Lung microvascular endothelial cell (primary cell): ENCODE measurements around the gene LMAN1L. TPM values are rescaled to one million over a fixed set of nuclear protein-coding genes. Genes with fewer than 3 reads are reported as not detected.

Experiments
- DNase-seq, 2 donors: peaks; one replicate each; pipeline versions ENCODE4 v3.0.0 to v3.0.0-alpha.2; 2010; ENCODE audit warnings: low read depth in 2 of 2
- total RNA-seq: library from RNA; depleted of rRNA; stranded (reverse); fragments of >200 nt; gene quantifications from 2 replicates; pipeline ENCODE4 v1.2.1, GENCODE V29; 2014

LMAN1L gene
- total RNA-seq, 1 donor from 2014 or later: not detected

DNA sequence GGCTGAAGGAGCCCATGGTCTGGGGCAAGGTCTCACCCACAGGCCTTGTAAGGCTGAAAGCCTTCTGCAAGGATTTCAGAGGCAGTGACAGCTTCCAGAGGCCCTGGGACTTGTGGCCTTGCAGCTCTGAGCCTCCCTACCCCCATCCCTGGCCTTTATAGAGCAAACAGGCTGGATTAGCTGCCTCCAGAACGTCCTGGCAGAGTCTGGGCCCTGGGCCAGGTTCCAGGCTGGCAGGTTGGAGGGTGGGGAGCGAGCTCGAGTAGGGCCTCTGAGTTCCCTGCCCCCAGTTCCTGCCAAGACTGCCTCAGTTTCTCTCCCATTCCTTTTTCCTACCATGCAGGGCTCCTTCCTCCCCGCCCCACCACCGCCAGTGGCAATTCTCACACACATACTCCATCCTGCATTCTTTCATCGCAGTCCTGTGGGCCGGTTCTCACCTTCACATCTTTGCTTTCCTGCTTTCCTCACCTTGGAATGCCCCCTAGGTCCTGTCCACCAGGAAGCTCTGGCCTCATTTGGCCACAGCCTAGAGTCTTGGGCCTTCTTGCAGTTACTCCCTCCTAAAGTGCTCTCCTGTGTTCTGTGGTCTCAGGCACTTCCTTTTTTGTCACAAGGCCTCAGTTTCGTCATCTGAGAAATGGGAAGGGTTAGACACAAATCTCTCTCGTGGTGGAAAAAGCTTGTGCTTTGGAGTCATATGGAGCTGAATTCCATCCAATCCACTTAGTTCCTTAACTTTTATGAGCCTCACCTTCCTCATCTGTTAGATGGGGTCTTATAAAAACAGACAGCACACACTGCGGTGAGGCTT, 2.7 kb downstream of the LMAN1L start:
- DNase-seq: no peak

DNA sequence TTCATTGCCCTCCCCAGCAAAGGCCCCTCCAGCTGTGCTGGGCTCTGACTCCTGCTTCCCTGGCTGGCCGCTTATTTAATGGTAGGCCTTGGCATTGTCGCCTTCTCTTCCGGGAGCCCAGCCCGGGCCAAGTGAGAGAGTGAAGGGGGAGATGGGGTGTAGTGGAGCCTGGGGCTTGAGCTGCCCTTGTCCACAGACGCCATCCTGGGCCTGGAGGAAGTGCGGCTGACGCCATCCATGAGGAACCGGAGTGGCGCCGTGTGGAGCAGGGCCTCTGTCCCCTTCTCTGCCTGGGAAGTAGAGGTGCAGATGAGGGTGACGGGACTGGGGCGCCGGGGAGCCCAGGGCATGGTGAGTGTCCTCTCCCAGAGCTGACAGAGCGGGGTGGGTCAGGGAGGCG, 3.3 kb downstream of the LMAN1L start:
- DNase-seq: no peak

DNA sequence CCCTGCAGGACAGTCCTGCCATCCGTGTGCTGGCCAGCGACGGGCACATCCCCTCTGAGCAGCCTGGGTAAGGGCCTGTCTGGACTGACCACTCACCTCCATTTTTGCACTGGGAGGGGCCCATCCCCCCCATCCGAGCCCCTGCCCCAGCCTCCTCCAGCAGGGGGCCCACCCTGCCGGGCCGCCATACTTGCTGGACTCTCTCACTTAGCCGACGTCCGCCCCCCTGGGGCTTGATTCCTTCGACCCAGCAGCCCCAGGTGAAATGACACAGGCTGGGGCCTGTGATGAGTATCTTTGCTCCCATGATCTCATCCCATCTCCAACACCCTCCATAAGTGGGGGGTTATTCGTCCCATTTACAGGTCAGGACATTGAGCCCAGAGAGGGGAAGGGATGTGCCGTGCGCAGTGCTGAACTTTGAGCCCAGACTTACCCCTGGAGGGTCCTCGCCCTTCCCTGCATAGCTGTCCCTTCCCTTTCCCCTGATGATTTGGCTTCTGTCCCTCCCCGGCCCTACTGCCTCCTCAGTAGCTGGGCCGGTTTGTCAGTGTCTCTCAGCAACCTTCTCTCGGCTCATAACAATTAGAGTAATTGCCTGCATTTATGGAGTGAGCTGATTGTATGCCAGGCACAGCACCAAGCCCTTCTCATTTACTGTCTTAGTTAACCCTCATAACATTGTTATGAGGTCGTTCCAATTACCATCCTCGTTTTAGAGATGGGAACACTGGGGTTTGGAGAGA, 4.2 kb downstream of the LMAN1L start:
- DNase-seq: no peak

DNA sequence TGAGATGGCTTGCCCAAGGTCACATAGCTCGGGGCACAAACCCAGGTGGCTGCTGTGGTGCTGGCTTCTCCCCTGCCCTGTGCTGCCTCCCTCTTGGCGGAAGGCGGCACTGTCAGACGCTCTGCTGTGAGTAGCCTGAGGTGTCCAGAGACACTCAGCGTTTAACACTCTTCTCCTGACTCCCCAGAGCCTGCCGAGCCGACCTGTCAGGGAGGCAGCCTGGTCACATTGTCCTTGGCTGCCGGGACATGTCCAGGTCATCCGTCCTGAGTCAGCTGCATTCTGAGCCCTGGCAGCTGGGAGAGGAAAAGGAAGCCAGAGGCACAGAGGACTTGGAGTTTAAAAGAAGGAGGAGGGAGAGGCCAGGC, 4.7 kb downstream of the LMAN1L start:
- peak; percentile 45 to 58 for DNase-seq

GRCh38 chr15:74820056-74820455, 7.4 kb downstream of the LMAN1L start:
- DNase-seq: no peak

GRCh38 chr15:74821091-74821789, 8.6 kb downstream of the LMAN1L start:
- no peak for DNase-seq

GRCh38 chr15:74821790-74822158, 9.1 kb downstream of the LMAN1L start:
- no peak for DNase-seq

- no peak for DNase-seq
Measured at GRCh38 chr15:74822233-74822632, 9.6 kb downstream of the LMAN1L start.

DNA sequence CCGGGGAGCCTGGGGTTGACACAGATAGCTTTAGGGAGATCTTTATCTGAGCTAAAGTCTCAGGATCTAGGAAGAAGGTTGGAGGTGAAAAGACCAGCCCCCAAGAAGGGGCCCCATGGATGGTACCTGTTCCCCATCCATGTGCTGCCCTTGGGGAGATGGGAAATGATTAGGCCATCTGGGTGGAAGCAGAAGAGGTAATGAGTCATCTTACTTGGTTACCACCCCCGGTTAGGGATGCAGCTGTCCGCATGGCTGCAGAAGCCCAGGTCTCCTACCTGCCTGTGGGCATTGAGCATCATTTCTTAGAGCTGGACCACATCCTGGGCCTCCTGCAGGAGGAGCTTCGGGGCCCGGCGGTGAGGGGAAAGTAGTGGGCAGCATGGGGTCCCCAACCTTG, 10.7 kb downstream of the LMAN1L start:
- DNase-seq: no peak

DNA sequence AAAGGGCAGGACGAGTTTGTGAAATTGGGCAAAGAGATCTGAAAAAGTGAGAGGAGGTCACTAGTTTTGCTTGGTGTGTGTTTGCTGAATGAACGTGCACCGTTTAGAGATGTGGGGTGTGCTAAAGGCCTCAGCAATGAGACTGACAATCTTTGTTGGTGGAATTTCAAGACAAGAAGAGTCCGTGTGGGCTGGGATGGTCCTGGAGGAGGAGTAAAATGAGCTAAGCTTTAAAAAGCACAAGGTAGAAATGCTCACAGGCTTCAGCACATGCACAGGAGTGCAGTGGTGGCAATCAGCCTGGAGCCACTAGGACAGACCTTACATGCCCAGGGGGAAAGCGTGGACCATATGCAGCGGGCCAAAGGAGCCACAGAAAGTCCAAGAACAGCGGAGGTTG, 12.3 kb downstream of the LMAN1L start:
- DNase-seq: no peak

GRCh38 chr15:74825866-74826265, 13.2 kb downstream of the LMAN1L start:
- DNase-seq: no peak

GRCh38 chr15:74826364-74826819, 13.8 kb downstream of the LMAN1L start, which contains the start of gene CPLX3:
Gene CPLX3, plus strand, starts transcription at chr15:74826627. Its CDS starts 77 bp downstream, at chr15:74826704.
- DNase-seq: peak; percentile 19 to 42

DNA sequence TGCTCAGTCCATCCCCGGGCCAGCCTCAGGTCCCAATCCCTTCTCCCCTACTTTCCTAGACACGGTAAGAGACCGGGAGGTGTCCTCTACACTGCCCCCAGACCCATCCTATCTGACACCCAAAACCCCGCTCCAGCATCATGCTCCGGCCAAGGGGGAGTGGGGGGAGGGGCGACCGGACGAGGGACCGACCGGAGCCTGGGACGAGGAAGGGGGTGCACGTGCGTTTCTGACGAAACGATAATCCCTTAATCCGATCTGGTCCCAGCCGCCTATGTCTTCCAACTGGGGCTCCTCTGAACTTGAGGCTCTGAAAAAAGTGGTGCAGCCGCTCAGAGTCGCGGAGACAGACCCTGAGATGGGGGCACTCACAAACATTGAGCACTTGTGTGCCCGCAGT, 14.3 kb downstream of the LMAN1L start:
- DNase-seq: no peak

DNA sequence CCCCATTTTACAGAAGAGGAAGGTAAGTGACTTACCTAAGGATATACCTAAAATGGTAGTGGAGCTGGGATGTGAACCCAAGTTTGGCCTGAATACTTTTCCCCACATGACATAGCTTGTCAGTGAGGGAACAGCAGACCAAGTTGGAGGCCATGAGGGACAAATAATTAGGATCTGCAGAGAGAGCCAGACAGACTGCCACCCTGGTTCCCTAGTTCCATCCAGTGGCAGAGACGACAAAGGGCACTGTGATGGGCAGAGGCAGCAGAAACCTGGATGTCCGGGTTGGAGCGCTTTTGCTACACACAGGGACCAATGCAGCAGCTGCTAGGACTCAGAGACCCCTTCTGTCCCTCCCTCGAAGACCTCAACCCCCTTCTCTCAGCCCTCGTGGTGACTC, 15.0 kb downstream of the LMAN1L start:
- no peak for DNase-seq

- no peak for DNase-seq
Measured at GRCh38 chr15:74828835-74829234, 16.2 kb downstream of the LMAN1L start.

DNA sequence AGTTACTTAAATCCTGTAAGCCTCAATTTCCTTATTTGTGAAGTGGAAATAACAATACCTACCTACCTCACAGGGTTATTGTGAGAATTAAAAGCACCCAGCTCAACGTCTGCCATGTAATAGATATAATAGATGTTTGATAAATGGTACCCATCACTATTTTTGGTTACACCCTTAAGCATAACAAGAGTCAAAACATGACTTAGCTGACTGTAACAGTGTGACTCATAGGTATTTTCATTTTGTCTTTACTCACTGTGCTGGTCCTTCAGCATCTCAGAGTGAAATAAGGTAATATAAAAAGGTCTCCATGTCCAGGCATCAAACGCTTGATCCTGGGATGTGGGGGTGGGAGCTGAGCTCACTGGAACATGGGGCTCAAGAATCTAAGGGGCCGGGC, 16.9 kb downstream of the LMAN1L start:
- DNase-seq: no peak

GRCh38 chr15:74829991-74830390, 17.4 kb downstream of the LMAN1L start:
- no peak for DNase-seq

- DNase-seq: no peak
Measured at GRCh38 chr15:74830868-74831267, 18.2 kb downstream of the LMAN1L start.

DNA sequence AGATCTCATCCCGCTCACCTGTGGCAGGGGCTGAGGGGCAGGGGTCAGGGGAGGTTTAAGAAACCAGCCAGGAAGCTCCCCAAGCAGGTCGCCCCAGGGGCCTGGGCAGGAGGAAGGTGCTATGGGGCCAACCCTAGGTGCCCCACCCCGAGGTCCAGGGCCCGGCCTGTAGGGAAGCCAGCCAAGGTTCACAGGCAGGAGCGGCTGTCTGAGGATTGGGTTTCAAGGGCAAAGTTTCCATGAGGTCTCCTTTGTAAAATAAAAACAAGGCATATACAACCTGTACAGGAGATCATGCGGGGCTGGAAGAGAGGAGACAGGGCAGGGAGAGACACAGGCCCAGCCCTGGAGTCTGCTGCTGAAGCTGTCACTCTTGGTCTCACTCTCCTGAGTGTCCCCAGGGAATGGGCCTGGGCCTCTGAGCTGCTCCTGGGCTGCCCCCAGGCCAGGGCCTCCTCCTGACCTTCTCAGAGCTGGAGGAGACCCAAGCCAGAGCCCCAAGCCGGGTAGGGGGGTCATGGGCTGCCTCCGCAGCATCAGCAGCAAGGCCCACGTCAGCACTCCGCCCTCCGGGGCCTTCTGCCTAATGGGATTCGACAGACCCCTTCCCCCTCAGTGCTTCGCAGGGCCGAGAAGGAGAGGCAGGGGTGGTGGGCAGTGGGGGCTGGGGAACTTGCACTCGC, 19.3 kb downstream of the LMAN1L start:
- DNase-seq: no peak

DNA sequence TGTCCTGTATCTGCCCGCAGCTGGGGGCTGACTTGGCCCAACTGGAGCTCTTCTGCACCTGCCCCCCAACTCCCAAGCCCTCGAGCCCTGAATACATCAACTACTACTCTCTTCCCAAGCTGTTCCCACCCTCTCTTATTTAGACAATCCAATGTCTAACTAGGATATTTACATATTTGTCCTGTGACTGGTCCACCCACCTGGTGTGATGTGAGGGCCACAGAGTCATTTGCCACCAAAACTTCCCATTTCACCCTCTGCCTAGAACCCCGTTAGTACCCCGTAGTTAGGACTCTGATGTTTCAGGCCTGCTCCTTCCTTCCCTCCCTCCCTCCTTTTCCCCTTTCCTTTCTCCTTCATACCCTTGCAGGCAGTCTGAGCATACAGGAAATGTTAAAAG, 20.2 kb downstream of the LMAN1L start:
- DNase-seq: no peak

GRCh38 chr15:74833376-74834107, 20.9 kb downstream of the LMAN1L start:
- DNase-seq: no peak
